Measurements from ENCODE around the gene DNAAF3. TPM values are rescaled to one million over a fixed set of nuclear protein-coding genes. Genes with fewer than 3 reads are reported as not detected.

Gene DNAAF3
- total and polyA plus RNA-seq, 9 donors, result 0.16 to 34.8 (median 1.0) TPM; not detected in 2

DNA sequence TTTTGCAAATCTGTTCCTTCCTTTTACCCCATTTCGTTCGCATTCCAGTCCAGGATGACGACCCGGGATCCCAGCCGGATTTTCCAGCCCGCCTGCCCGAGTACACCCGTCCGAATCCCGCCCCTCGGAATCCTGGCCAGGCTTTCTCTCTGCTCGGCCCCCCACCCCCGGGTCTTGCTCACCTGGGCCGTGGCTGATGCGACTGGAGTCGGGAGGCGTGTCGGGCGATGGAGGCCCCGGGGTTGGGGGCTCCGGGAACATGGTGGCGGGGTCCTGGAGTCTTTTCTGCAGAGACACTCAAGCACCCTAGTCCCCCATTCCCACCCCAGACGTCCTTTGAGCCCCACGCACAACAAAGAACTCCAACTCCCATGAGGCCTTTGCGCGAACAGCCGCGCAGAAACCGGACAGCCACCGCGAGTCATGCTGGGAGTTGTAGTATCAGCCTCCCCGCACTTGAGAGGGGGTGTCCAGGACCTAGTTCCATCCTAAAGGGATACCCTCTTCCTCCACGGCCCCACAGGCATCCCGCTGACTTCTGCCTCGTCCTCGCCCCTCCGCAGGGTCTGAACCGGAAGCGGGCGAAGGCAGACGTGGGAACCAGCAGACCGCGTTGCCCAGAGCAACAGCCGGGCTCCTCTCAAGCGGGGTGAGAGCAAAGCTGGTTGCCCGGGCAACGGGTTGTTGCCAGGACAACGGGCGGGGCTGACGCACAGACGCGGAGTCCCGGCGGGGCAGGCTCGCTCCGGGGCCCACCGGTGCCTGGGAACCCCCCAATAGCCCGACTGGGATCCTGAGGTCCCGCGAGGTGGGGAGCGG lies 12.6 kb upstream of the DNAAF3 start:
- Histone ChIP-seq H3K4me1 (ENCODE audit: insufficient read depth) (peaks cover 10% of the 10 kb centered on the region), H3K36me3 (no peaks in the 10 kb centered on the region), H3K27ac (no peak overlapping the region), H3K9me3 (no peaks in the 10 kb centered on the region), H3K4me3 (no peak overlapping the region), H3K27me3 (peaks cover 5% of the 10 kb centered on the region)
- WGBS, 3 donors, result 2 to 3% (median 3%) methylated on average over 54 to 61 of the region's 61 CpGs
- peak; percentile 36 to 73 (median 55) for DNase-seq
- intact Hi-C loops (cut with DNase I), result no loop called here
- TF ChIP-seq POLR2A (IDR thresholded peaks at IDR 0.05), result no peak
- no peak for TF ChIP-seq EP300 (IDR thresholded peaks at IDR 0.05)
- TF ChIP-seq, protein P1, sequence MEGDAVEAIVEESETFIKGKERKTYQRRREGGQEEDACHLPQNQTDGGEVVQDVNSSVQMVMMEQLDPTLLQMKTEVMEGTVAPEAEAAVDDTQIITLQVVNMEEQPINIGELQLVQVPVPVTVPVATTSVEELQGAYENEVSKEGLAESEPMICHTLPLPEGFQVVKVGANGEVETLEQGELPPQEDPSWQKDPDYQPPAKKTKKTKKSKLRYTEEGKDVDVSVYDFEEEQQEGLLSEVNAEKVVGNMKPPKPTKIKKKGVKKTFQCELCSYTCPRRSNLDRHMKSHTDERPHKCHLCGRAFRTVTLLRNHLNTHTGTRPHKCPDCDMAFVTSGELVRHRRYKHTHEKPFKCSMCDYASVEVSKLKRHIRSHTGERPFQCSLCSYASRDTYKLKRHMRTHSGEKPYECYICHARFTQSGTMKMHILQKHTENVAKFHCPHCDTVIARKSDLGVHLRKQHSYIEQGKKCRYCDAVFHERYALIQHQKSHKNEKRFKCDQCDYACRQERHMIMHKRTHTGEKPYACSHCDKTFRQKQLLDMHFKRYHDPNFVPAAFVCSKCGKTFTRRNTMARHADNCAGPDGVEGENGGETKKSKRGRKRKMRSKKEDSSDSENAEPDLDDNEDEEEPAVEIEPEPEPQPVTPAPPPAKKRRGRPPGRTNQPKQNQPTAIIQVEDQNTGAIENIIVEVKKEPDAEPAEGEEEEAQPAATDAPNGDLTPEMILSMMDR (IDR thresholded peaks at IDR 0.05), result no peak

DNA sequence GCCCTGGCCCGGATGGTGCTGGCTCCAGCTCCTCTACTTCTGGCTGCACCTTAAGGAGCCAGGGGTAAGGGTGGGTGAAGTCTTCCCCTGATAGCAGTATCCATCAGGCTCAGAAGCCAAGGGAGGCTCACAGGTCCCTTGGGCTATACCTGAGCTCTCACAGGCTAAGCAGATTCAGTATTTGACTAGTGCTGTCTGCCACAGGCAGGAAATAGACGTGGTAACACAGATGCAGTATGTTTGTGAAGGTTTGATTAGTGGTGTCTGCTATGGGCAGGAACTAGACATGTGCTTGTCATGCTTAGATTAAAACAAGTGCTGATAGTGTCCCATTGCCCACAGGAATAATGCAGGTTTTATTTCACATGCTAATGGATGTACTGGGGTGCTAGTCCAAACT lies 9.7 kb upstream of the DNAAF3 start:
- peaks cover 5% of the 10 kb centered on the region for H3K27me3 ChIP-seq
- TF ChIP-seq, protein P1 (IDR thresholded peaks at IDR 0.05), result no peak
- TF ChIP-seq POLR2A (IDR thresholded peaks at IDR 0.05) (no peak), EP300 (IDR thresholded peaks at IDR 0.05) (no peak)
- intact Hi-C loops (cut with DNase I), result no loop called here

DNA sequence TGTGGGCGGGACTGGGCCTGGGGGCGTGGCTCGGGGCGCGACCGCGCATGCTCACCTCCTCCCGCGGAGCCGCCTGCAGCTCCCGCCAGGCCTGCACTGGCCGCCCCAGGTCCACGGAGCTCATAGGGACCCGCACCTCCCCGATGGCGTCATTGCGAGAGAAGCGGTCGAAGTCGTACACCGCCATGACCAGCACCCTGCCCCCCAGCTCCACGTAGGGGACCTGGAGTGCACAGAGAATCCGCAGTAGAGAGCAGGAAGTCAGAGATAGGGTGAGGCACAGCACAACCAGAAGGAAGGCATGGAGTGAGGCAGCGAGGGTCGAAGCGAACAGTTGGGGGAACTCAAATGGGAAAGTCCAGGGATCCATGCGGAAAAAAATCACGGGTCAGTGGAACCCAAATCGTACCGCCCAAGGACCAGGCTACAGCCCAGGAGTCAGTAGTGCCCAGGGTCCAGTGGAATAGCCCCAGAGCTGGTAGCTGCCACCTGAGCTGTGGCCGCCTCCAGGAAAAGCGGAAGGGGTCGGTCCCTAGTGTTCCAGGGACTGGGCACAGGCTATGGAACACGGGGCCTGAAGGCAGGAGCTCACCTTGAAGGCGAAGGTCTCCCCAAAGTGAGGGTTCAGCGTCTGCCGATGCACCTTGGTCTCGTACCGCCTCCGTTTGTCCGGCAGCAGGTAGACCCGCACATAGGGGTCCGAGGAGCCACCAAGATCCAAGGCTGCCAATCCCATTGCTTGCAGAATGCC lies 8.9 kb upstream of the DNAAF3 start:
- Histone ChIP-seq H3K4me1 (ENCODE audit: insufficient read depth) (peaks cover 10% of the 10 kb centered on the region), H3K36me3 (no peaks in the 10 kb centered on the region), H3K27ac (no peak overlapping the region), H3K4me3 (no peak overlapping the region), H3K9me3 (no peaks in the 10 kb centered on the region), H3K27me3 (peaks cover 5% of the 10 kb centered on the region)
- 41 to 65% (median 46%) methylated on average over 42 to 43 of the region's 43 CpGs for WGBS, 3 donors
- no peak for DNase-seq
- intact Hi-C loops (cut with DNase I), result no loop called here
- no peak for TF ChIP-seq POLR2A (IDR thresholded peaks at IDR 0.05)
- TF ChIP-seq EP300 (IDR thresholded peaks at IDR 0.05), result no peak
- TF ChIP-seq, protein P1 (IDR thresholded peaks at IDR 0.05), result no peak

More for the DNA sequence above, 9.7 kb upstream of the DNAAF3 start:
- Histone ChIP-seq H3K4me1 (ENCODE audit: insufficient read depth) (peaks cover 10% of the 10 kb centered on the region), H3K9me3 (no peaks in the 10 kb centered on the region), H3K27ac (no peak overlapping the region), H3K4me3 (no peak overlapping the region), H3K36me3 (no peaks in the 10 kb centered on the region)
- no peak for DNase-seq
- WGBS, 3 donors, result 21 to 35% (median 31%) methylated on average over 2 of the region's 2 CpGs

DNA sequence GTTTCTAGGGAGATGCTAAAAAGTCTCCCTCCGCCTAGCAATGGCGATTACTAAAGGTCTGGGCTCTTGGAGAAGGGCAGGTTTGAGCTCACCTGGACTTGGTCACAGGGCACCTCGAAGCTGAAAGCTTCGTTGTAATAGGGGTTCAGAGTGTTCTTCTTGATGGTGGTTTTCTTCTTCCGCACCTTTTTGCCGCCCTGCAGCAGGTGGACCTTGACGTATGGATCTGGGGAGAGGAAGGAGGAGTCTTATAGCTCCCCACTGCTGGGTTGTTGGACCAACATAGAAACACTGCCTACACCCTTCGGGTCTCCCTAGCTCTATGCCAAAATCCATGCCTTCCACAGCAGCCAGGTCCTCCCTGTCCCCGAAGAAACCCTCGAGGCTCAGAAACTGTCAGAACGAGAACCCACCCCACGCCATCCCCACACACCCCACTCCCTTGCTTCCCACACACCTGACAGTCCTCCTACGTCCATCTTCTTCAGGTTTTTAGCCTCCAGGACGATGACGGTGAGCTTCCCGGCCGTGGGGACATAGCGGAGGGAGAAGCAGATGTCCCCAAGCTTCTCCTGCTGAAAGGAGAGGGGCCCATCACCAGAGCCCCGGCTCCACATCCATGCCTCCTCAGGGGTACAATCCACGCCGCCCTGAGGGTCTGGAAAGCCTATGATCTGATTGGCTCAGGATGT lies 8.2 kb upstream of the DNAAF3 start:
- TF ChIP-seq, protein P1 (IDR thresholded peaks at IDR 0.05), result no peak
- TF ChIP-seq POLR2A (IDR thresholded peaks at IDR 0.05), result no peak
- TF ChIP-seq EP300 (IDR thresholded peaks at IDR 0.05), result no peak
- intact Hi-C loops (cut with DNase I), result no loop called here
- H3K27me3 ChIP-seq, result peaks cover 5% of the 10 kb centered on the region
- H3K4me1 ChIP-seq (ENCODE audit: insufficient read depth), result peaks cover 7% of the 10 kb centered on the region
- WGBS, 3 donors, result 40 to 58% (median 48%) methylated on average over 21 of the region's 21 CpGs
- H3K9me3 ChIP-seq, result no peaks in the 10 kb centered on the region
- H3K27ac ChIP-seq, result no peak overlapping the region
- H3K4me3 ChIP-seq, result no peak overlapping the region
- DNase-seq, result no peak
- no peaks in the 10 kb centered on the region for H3K36me3 ChIP-seq
